H1 (cell line): ENCODE data around the gene NT5C. TPM values are rescaled to one million over a fixed set of nuclear protein-coding genes. Genes with fewer than 3 reads are reported as not detected.

Experiments
- EP300 ChIP-seq, 2 experiments: IDR thresholded peaks; 1 replicate in 1 of 2; 2 replicates in 1 of 2; pipeline ENCODE4 v1.6.1; 2011 to 2012; ENCODE audit warnings: low read depth in 2 of 2, low read length in 2 of 2, mild to moderate bottlenecking in 2 of 2, borderline replicate concordance in 1 of 2, inconsistent platforms in 1 of 2, moderate library complexity in 1 of 2
- EZH2 ChIP-seq: fragments of 200-600 bp; sonication (generic); IDR thresholded peaks from 2 replicates; pipeline ENCODE4 v1.7.1; 2012; ENCODE audit warnings: low read depth, mild to moderate bottlenecking, moderate library complexity, low read length, inconsistent platforms; ENCODE audit not compliant: severe bottlenecking
- MAFK ChIP-seq: IDR thresholded peaks from 2 replicates; pipeline ENCODE4 v1.6.1; 2012; ENCODE audit warnings: low read depth, mild to moderate bottlenecking, improper control_type of control experiment, low read length
- RBBP5 ChIP-seq: IDR thresholded peaks from 2 replicates; pipeline ENCODE4 v1.7.1; 2012; ENCODE audit warnings: low read depth, mild to moderate bottlenecking, inconsistent platforms, low read length, moderate library complexity, borderline replicate concordance
- SP4 ChIP-seq: IDR thresholded peaks from 2 replicates; pipeline ENCODE4 v1.6.1; 2012; ENCODE audit warnings: low read length, inconsistent platforms
- ZNF274 ChIP-seq: IDR thresholded peaks from 2 replicates; pipeline ENCODE4 v1.7.0; 2012; ENCODE audit warnings: low read length, borderline replicate concordance; ENCODE audit errors: extremely low read depth
- polyA plus RNA-seq, 7 experiments: library from polyadenylated mRNA; depleted of rRNA in 3 of 7; stranded (reverse) in 5 of 7; unstranded in 2 of 7; fragments of >200 nt in 5 of 7; fragments of 200-250 nt in 2 of 7; gene quantifications; 1 replicate in 5 of 7; 2 replicates in 1 of 7; 4 replicates in 1 of 7; pipeline versions ENCODE4 v1.2.1 to v1.2.3, GENCODE V29; 2011 to 2013; ENCODE audit warnings: missing spikeins in 2 of 7, mixed read lengths in 2 of 7
- total RNA-seq: library from RNA; stranded (reverse); fragmentation: NEBNext Ultra II Directional; extraction: Animal tissue kit (Norgen Biotek cat#: 25700); gene quantifications from 2 replicates; pipeline ENCODE4 v1.2.1, GENCODE V29; 2021
- TF ChIP-seq, protein P1 (sequence below): IDR thresholded peaks from 2 replicates; pipeline ENCODE4 v1.6.1; 2012; ENCODE audit warnings: inconsistent platforms

Gene NT5C
- total and polyA plus RNA-seq, 2 of the 8 experiments (the other 6 are each of a cell fraction or from before 2014, with no cell fraction given), result 52.1 to 66.4 TPM

DNA sequence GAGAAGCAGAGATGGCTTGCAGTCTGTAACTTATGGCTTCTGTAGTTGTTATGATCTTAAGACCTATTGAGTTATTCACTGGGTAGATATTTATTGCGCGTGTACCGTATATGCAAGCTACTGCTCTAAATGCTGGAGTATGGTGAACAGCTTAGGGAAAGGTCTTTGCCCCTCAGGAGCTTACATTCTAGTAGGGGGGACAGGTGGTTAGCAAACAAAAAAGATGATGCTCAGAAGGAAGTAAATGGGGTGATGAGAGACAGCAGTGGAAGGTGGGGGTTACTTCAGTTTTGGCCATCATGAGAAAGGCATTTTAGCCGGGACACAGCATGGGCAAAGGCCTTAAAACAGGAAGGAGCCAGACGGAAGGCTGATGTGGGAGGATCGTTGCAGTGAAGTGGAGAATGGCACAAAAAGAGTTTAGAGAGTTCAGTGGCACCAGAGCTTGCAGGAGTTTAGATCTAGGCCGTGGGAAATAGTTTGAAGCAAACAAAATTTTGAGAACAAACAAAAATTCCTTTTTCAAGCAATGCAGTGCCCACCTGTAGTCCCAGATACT lies 19.7 kb downstream of the NT5C start (continued):
- no peak for TF ChIP-seq MAFK
- TF ChIP-seq RBBP5, result no peak
- no peak for TF ChIP-seq EP300 (IDR thresholded peaks at IDR 0.05; ENCODE audit: borderline replicate concordance in 1 of 2, low read depth in 2 of 2, low read length in 2 of 2)
- TF ChIP-seq SP4, result no peak
- no peak for TF ChIP-seq EZH2
- TF ChIP-seq, protein P1, sequence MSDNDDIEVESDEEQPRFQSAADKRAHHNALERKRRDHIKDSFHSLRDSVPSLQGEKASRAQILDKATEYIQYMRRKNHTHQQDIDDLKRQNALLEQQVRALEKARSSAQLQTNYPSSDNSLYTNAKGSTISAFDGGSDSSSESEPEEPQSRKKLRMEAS, result no peak
- TF ChIP-seq ZNF274, result no peak
